Ammon's horn (tissue), 1 donor: ENCODE data around the gene TBC1D2.
A peak's percentile ranks its signal among the peaks of the same experiment; 100 is the strongest.
"Not testable (repeated sequence)": the region's sequence is repeated elsewhere in the genome, so short reads cannot be mapped to it uniquely, and the experiment has no call there.

Source experiments
- DNase-seq: peaks from one replicate; pipeline ENCODE4 v3.0.0-alpha.2; 2016; ENCODE audit warnings: low spot score

TBC1D2 gene, protein sequence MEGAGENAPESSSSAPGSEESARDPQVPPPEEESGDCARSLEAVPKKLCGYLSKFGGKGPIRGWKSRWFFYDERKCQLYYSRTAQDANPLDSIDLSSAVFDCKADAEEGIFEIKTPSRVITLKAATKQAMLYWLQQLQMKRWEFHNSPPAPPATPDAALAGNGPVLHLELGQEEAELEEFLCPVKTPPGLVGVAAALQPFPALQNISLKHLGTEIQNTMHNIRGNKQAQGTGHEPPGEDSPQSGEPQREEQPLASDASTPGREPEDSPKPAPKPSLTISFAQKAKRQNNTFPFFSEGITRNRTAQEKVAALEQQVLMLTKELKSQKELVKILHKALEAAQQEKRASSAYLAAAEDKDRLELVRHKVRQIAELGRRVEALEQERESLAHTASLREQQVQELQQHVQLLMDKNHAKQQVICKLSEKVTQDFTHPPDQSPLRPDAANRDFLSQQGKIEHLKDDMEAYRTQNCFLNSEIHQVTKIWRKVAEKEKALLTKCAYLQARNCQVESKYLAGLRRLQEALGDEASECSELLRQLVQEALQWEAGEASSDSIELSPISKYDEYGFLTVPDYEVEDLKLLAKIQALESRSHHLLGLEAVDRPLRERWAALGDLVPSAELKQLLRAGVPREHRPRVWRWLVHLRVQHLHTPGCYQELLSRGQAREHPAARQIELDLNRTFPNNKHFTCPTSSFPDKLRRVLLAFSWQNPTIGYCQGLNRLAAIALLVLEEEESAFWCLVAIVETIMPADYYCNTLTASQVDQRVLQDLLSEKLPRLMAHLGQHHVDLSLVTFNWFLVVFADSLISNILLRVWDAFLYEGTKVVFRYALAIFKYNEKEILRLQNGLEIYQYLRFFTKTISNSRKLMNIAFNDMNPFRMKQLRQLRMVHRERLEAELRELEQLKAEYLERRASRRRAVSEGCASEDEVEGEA

GRCh38 chr9:98255578-98256296, at the start of gene TBC1D2:
TBC1D2 (minus strand) TSS chr9:98255649; CDS start chr9:98255541, 108 bp downstream.
- DNase-seq = peak; percentile 94

GRCh38 chr9:98304381-98304780, 48.9 kb upstream of the TBC1D2 start:
- DNase-seq = no peak

DNA sequence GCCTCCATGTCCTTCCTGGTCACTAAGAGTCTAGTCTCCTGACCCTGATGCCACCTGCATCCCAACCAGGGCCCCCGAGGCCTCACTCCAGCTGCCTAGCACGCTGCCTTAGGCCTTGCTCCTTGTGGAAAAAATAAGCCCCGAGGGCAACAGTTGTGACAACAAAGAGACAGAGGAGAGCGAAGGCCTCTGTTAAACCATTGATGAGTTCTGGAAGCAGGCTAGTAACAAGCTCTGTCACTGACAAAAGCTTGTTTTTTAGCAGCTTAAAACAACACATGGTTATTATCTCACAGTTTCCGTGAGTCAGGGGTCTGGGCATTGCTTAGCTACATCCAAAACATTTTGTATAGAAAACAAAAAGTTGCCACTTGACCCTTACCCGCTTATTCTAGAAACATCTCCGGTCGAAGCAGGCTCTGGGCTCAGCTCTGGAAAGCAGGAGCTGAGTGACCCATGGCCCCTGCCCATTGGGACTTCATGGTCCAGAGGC, 48.2 kb upstream of the TBC1D2 start:
- no peak for DNase-seq

DNA sequence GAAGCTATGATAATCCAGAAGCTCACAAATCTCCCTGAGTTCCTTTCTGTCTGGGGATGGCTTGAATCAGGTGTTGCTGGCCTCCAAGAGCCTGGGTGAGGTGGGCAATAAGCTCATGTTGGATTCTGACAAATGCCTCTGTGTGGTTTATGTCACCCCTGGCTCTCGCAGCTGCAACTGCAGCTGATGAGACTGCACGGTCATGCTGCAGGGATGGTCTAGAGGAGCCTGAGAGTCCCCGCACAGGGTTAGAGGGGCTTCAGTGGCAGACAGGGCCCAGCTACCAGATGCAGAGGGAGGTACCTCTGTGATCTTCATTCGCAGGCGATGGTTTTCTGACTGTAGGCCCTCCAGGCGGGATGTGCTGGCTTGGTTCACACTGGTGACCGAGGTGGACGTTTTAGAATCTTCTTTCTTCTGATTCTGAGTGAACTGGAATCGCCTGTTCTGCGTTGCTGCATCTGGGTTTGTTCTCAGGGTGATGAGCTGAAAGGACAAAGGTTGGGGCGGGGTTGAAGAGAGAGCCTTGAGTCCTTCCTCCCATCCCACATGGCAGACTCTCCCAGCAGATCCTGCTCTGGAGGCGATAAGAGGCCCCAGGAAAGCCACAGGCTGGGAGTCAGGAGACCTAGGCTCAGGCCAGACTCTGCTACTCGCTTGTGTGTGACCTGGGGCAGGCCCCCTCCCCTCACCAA, 47.6 kb upstream of the TBC1D2 start:
- DNase-seq = no peak

DNA sequence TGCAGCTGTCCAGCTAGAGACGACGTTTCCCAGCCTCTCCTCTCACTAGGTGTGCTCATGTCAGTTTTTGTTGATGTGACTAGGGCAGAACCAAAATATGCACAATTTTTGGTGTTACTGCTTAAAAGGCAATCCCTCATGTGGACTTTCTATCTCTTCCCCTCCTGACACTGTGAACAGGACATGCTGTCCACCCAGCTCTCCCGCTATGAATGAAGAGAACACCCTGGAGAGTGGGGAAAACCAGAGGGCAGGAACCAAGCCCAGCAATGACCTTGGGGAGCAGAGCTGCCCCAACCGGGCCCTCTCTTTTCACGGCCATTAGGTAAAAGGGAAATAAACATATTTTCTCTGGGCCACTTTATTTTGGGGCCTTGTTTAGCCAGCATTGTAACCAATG, 46.7 kb upstream of the TBC1D2 start:
- no peak for DNase-seq

- no peak for DNase-seq
Measured at GRCh38 chr9:98300611-98301010, 45.2 kb upstream of the TBC1D2 start.

GRCh38 chr9:98298476-98298875, 43.0 kb upstream of the TBC1D2 start:
- no peak for DNase-seq

- no peak for DNase-seq
Measured at GRCh38 chr9:98295824-98296223, 40.4 kb upstream of the TBC1D2 start.

DNA sequence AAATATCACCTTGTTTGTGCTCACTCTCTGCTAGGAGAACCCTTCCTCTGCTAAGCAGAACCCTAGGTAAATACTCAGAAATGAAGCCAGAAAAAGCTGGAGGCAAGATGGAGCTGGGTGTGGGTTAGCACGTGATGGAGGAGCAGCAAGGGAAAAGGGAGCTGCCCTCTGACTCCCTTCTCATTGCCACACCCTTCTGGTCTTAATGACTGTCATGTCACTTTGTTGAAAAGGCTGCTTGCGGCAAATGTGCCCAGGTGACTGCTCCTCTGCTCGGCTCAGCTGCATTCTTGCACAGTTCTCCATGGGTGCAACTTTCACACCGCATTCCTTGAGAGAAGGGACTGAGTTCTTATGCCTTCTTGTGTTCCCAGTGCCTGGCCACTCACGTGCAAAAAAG, 36.4 kb upstream of the TBC1D2 start:
- no peak for DNase-seq

- no peak for DNase-seq
Measured at GRCh38 chr9:98290411-98290810, 35.0 kb upstream of the TBC1D2 start.

- DNase-seq = no peak
Measured at GRCh38 chr9:98289614-98290201, 34.3 kb upstream of the TBC1D2 start.

DNA sequence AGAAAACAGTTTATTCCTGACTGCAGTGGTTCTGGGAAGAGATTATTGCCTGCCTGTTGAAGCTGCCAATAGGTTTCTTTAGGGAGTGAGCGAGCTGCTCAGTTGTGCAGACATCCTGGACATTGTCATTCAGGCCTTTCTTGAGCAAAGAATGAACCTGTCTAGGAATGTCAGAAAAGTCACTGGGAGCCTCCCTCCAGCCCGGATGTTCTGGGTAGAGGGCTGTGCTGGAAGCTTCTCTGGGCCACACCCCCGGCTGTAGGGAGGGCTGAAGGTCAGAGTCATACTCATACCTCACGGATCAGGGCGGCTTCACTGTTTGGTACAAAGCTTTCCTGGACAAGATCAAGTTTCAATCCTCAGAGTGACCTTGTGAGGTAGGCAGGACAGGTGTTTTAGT, 33.4 kb upstream of the TBC1D2 start:
- DNase-seq = no peak

DNA sequence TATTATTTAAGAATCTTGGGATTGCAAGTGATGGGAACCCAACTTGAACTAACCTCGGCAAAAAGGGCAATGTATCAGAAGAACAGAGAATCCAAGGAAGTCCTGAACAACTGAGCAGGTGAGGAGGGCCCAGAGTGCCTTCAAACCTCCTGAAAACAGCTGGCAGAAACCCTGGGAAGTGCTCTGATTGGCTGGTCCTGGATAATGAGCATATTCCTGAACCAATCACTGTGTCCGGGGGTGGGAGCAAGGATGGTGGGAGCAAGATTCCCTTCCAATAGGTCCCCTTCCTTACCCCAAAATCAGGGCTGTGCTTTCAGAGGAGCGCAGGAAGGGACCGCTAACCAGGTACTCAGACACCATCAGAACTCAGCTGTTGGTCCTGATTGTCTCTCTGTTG, 31.9 kb upstream of the TBC1D2 start:
- DNase-seq = no peak

DNA sequence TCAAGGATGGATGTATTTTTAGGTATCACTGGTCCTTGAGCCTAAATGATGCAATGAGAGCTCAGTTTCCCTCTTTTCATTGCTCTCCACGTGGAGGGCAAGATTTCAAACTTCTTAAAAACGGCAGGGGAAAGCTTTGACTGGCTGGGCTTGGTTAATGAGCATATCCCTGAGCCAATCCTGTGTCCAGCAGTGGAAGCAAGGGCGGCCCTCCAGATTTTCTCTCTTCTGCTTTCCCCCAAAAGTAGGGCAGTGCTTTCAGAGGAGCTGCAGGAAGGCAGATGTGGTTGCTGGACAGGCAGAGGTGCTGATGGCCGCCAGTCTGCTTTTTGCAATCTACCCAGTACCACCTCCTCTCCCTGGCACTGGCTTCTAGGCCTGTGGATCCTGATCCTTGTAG, 30.0 kb upstream of the TBC1D2 start:
- no peak for DNase-seq

GRCh38 chr9:98284754-98285153, 29.3 kb upstream of the TBC1D2 start:
- DNase-seq = no peak

DNA sequence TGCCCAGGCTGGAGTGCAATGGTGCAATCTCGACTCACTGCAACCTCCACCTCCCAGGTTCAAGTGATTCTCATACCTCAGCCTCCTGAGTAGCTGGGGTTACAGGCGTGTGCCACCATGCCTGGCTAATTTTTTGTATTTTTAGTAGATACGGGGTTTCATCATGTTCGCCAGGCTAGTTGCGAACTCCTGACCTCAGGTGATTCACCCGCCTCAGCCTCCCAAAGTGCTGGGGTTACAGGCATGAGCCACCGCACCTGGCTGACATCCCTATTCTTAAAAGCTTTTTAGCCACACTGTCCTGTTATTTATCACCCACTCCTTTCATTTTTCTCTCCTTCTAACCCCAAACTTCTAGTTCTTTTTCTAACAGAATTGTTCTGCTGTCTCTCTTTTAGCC, 27.7 kb upstream of the TBC1D2 start:
- DNase-seq = not testable (repeated sequence)

DNA sequence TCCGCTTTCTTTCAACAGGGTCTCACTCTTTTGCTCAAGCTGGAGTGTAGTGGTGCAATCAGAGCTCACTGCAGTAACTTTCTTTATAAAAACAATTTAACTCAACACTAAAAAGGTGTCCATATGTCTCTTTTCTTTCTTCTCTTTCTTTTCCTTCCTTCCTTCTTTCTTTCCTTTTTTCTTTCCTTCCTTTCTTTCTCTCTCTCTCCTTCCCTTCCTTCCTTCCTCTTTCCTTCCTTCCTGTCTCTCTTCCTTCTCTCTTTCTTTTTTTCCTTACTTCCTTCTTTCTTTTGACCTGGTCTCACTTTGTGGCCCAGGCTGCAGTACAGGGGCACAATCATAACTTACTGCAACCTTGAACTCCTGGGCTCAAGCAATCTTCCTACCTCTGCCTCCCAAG, 25.8 kb upstream of the TBC1D2 start:
- no peak for DNase-seq

- no peak for DNase-seq
Measured at GRCh38 chr9:98280574-98280973, 25.1 kb upstream of the TBC1D2 start.

GRCh38 chr9:98280162-98280561, 24.7 kb upstream of the TBC1D2 start:
- DNase-seq = no peak

GRCh38 chr9:98276907-98277469, 21.5 kb upstream of the TBC1D2 start:
- no peak for DNase-seq

DNA sequence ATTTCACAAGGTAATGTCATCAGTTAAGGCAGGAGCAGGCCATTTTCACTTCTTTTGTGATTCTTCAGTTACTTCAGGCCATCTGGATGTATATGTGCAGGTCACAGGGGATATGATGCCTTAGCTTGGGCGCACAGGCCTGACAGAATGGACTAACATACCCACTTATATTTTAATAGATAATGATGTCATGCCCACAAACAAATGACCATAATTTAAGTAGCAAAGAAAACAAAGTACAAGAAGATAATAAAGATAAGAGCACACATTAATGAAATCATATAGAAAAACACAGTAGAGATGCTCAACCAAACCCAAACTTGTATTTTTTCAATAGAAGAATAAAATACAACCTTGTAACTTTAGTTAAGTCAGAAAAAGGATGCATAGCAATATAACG, 19.7 kb upstream of the TBC1D2 start:
- DNase-seq = no peak
